HepG2 (cell line): Measurements from ENCODE around the gene TRAPPC5. TPM values are rescaled to one million over a fixed set of nuclear protein-coding genes. Genes with fewer than 3 reads are reported as not detected.

Experiments used
- ATAC-seq: fragments of 200-7000 bp; cut with Tn5 transposase; 3 replicates; pipeline ENCODE4 v1.9.1; 2020; ENCODE audit warnings: mild to moderate bottlenecking, moderate library complexity
- BruUV-seq: library from RNA; stranded (reverse); fragments of 400-500 nt; replicated peaks from 2 replicates; lab custom pipeline; 2021; lab: Mats Ljungman, UMichigan
- CTCF ChIA-PET: fragments of 300-600 bp; formaldehyde crosslinking; extraction: SDS; loops from one replicate; lab custom pipeline; 2021; ENCODE audit warnings: low total read pairs, inconsistent platforms, low intra/inter-chr PET ratio; lab: Yijun Ruan, JAX
- POLR2A ChIA-PET: fragments of 350-600 bp; sonication (Branson Sonifier 250); formaldehyde crosslinking; loops from one replicate; lab custom pipeline; 2020; ENCODE audit warnings: antibody characterized with exemption, inconsistent platforms; lab: Yijun Ruan, JAX
- DNase-seq: peaks from one replicate; pipeline ENCODE4 v3.0.0-alpha.2; 2015; ENCODE audit warnings: low spot score
- FAIRE-seq: peaks from 3 replicates; lab custom pipeline; 2011; peaks lifted over from hg19 to GRCh38; lab: Jason Lieb, UNC
- H2AFZ ChIP-seq: one replicate; pipeline ENCODE4 v1.6.1; 2011; ENCODE audit warnings: low read length, inconsistent platforms
- H3K27ac ChIP-seq: fragments of 300-600 bp; 3 replicates; pipeline ENCODE4 v1.8.0; 2011; ENCODE audit warnings: mixed run types, mild to moderate bottlenecking, mixed read lengths, low read length, inconsistent platforms; ENCODE audit not compliant: insufficient read depth; ENCODE audit errors: extremely low read length
- H3K27me3 ChIP-seq, 2 experiments: fragments of 200-600 bp in 1 of 2; 2 replicates in 1 of 2; 3 replicates in 1 of 2; pipeline versions ENCODE4 v1.6.0 to v1.8.0; 2011; ENCODE audit warnings: low read length in 2 of 2, mild to moderate bottlenecking in 2 of 2, moderate library complexity in 2 of 2, inconsistent platforms in 1 of 2; ENCODE audit not compliant: insufficient read depth in 2 of 2, control insufficient read depth in 1 of 2
- H3K36me3 ChIP-seq, 2 experiments: fragments of 200-600 bp in 1 of 2; replicated peaks in 1 of 2; 2 replicates in 1 of 2; 3 replicates in 1 of 2; pipeline versions ENCODE4 v1.5.1 to v1.8.0; 2011; ENCODE audit warnings: low read length in 2 of 2, inconsistent platforms in 1 of 2; ENCODE audit not compliant: insufficient read depth in 2 of 2, control insufficient read depth in 1 of 2
- H3K4me1 ChIP-seq: 2 replicates; pipeline ENCODE4 v1.5.1; 2012; ENCODE audit warnings: low read length, inconsistent platforms; ENCODE audit not compliant: insufficient read depth
- H3K4me2 ChIP-seq: 2 replicates; pipeline ENCODE4 v1.6.0; 2011; ENCODE audit warnings: low read depth, low read length, inconsistent platforms
- H3K4me3 ChIP-seq, 3 experiments: fragments of 200-600 bp in 1 of 3; sonication (generic), shearing (Covaris generic) in 1 of 3; replicated peaks in 1 of 3; 2 replicates each; pipeline ENCODE4 v1.5.1; 2011 to 2016; ENCODE audit warnings: low read length in 3 of 3, inconsistent platforms in 2 of 3, low read depth in 2 of 3, mild to moderate bottlenecking in 2 of 3, control low read depth in 1 of 3, mixed read lengths in 1 of 3; ENCODE audit not compliant: insufficient read depth in 1 of 3
- H3K79me2 ChIP-seq: one replicate; pipeline ENCODE4 v1.6.1; 2011; ENCODE audit warnings: low read length, inconsistent platforms; ENCODE audit not compliant: insufficient read depth
- H3K9ac ChIP-seq: 2 replicates; pipeline ENCODE4 v1.6.0; 2011; ENCODE audit warnings: mild to moderate bottlenecking, low read depth, low read length, inconsistent platforms; ENCODE audit not compliant: insufficient read depth
- H3K9me3 ChIP-seq: 2 replicates; pipeline ENCODE4 v1.5.1; 2012; ENCODE audit warnings: mild to moderate bottlenecking, low read length
- H4K20me1 ChIP-seq: 2 replicates; pipeline ENCODE4 v1.6.0; 2011; ENCODE audit warnings: inconsistent platforms, mild to moderate bottlenecking, low read length, moderate library complexity; ENCODE audit not compliant: insufficient read depth
- AGO1 ChIP-seq: fragments of 200-400 bp; formaldehyde crosslinking; IDR thresholded peaks from 2 replicates; pipeline ENCODE4 v1.6.1; 2017; ENCODE audit warnings: mild to moderate bottlenecking, low read depth, low read length, moderate library complexity; ENCODE audit not compliant: poor library complexity, severe bottlenecking
- ASH2L ChIP-seq: fragments of 300-600, 200-600 bp; sonication (generic); IDR thresholded peaks from 2 replicates; pipeline ENCODE4 v1.7.0; 2017; ENCODE audit warnings: low read depth, mild to moderate bottlenecking, moderate library complexity, mixed read lengths, low read length; ENCODE audit not compliant: insufficient read length
- DPF2 ChIP-seq: sonication (generic); formaldehyde crosslinking; IDR thresholded peaks from 2 replicates; pipeline ENCODE4 v1.4.0; 2020; ENCODE audit warnings: mild to moderate bottlenecking, low read depth, missing genetic modification reagents, borderline replicate concordance
- EHMT2 ChIP-seq: fragments of 200-600 bp; sonication (generic); IDR thresholded peaks from 2 replicates; pipeline ENCODE4 v1.7.0; 2017; ENCODE audit warnings: antibody characterized with exemption, low read depth, low read length, borderline replicate concordance
- HOXD1 ChIP-seq: sonication (generic); formaldehyde crosslinking; IDR thresholded peaks from 2 replicates; pipeline ENCODE4 v1.5.0; 2020; ENCODE audit warnings: missing genetic modification reagents
- IRX3 ChIP-seq: sonication (generic); formaldehyde crosslinking; IDR thresholded peaks from 2 replicates; pipeline ENCODE4 v1.8.1; 2023; ENCODE audit warnings: mild to moderate bottlenecking, low read depth, missing genetic modification reagents, borderline replicate concordance
- MBNL3 ChIP-seq: fragments of 250-450 bp; sonication (Bioruptor Pico); conservative IDR thresholded peaks from 2 replicates; pipeline ENCODE4 v1.8.0; 2022; ENCODE audit warnings: mild to moderate bottlenecking, inconsistent platforms
- RXRB ChIP-seq: IDR thresholded peaks from 2 replicates; pipeline ENCODE4 v1.6.1; 2016; ENCODE audit warnings: borderline replicate concordance, missing genetic modification reagents, missing compliant biosample characterization
- XRCC5 ChIP-seq: fragments of 200-400 bp; formaldehyde crosslinking; optimal IDR thresholded peaks from 2 replicates; pipeline ENCODE3; 2017; ENCODE audit warnings: mild to moderate bottlenecking, low read length
- ZFP36 ChIP-seq: fragments of 150-350 bp; IDR thresholded peaks from 2 replicates; pipeline ENCODE4 v1.6.1; 2018; ENCODE audit warnings: borderline replicate concordance, low read length, low read depth; ENCODE audit not compliant: partially characterized antibody
- ZFP62 ChIP-seq: sonication (generic); formaldehyde crosslinking; IDR thresholded peaks from 2 replicates; pipeline ENCODE4 v1.4.0; 2020; ENCODE audit warnings: missing genetic modification reagents
- ZNF432 ChIP-seq: sonication (generic); formaldehyde crosslinking; IDR thresholded peaks from 2 replicates; pipeline ENCODE4 v1.5.0; 2020; ENCODE audit warnings: missing genetic modification reagents, mild to moderate bottlenecking, borderline replicate concordance
- ZNF629 ChIP-seq: sonication (generic); formaldehyde crosslinking; conservative IDR thresholded peaks from 2 replicates; pipeline ENCODE4 v1.5.0; 2020; ENCODE audit warnings: missing genetic modification reagents
- ZNF878 ChIP-seq: sonication (generic); formaldehyde crosslinking; IDR thresholded peaks from 2 replicates; pipeline ENCODE4 v1.8.1; 2023; ENCODE audit warnings: mild to moderate bottlenecking, missing genetic modification reagents, moderate library complexity
- ZNF883 ChIP-seq: sonication (generic); formaldehyde crosslinking; IDR thresholded peaks from 2 replicates; pipeline ENCODE4 v1.5.1; 2020; ENCODE audit warnings: mild to moderate bottlenecking, missing genetic modification reagents; ENCODE audit errors: not compliant biosample characterization
- ZSCAN21 ChIP-seq: sonication (generic); formaldehyde crosslinking; IDR thresholded peaks from 2 replicates; pipeline ENCODE4 v1.8.0; 2022; ENCODE audit warnings: mild to moderate bottlenecking, missing genetic modification reagents, moderate library complexity, borderline replicate concordance
- WGBS: methylation state at CpG from one replicate; pipeline ENCODE4 v1.1.6; 2017; ENCODE audit warnings: low lambda C conversion rate; 5-methylcytosine and 5-hydroxymethylcytosine counted together
- in situ Hi-C: cut with HindIII; loops from 2 replicates; pipeline ENCODE4 v1.10.0; 2017; ENCODE audit warnings: low pct_unique_long_range_greater_than_20kb; ENCODE audit not compliant: extremely low pct_ligation_motif_present
- intact Hi-C: fragments of 100-400 bp; cut with micrococcal nuclease; formaldehyde crosslinking; loops from one replicate; pipeline ENCODE4 v1.10.0; 2022; ENCODE audit not compliant: unreplicated experiment
- polyA plus RNA-seq, 8 experiments: library from polyadenylated mRNA; depleted of rRNA in 3 of 8; stranded (reverse) in 7 of 8; unstranded in 1 of 8; fragments of >200 nt; fragmentation: Illumina TruSeq in 4 of 8; extraction: Trizol in 4 of 8; gene quantifications; 2 replicates each; pipeline versions ENCODE4 v1.2.1 to v1.2.3, GENCODE V29; 2011 to 2016; ENCODE audit warnings: low read depth in 4 of 8, missing spikeins in 1 of 8, mixed read lengths in 1 of 8; ENCODE audit not compliant: insufficient read depth in 1 of 8
- total RNA-seq, 5 experiments: library from RNA; depleted of rRNA; stranded (reverse); fragments of >200 nt; fragmentation: Illumina TruSeq; extraction: Trizol; gene quantifications; 2 replicates each; pipeline ENCODE4 v1.2.3, GENCODE V29; 2016; ENCODE audit warnings: low read depth in 1 of 5
- TF ChIP-seq, protein P1 (sequence below): sonication (generic); formaldehyde crosslinking; IDR thresholded peaks from 2 replicates; pipeline ENCODE4 v1.5.0; 2020; ENCODE audit warnings: missing genetic modification reagents, mild to moderate bottlenecking, borderline replicate concordance
- TF ChIP-seq, protein P2 (sequence below): IDR thresholded peaks from 2 replicates; pipeline ENCODE4 v1.6.1; 2016
- TF ChIP-seq, protein P3 (sequence below): sonication (generic); formaldehyde crosslinking; IDR thresholded peaks from 2 replicates; pipeline ENCODE4 v1.9.0; 2021; ENCODE audit warnings: missing genetic modification reagents, borderline replicate concordance

The TRAPPC5 gene
- total and polyA plus RNA-seq, 2 of the 13 experiments (the other 11 are each of a cell fraction or from before 2014, with no cell fraction given): 38.5 to 78.7 TPM

DNA sequence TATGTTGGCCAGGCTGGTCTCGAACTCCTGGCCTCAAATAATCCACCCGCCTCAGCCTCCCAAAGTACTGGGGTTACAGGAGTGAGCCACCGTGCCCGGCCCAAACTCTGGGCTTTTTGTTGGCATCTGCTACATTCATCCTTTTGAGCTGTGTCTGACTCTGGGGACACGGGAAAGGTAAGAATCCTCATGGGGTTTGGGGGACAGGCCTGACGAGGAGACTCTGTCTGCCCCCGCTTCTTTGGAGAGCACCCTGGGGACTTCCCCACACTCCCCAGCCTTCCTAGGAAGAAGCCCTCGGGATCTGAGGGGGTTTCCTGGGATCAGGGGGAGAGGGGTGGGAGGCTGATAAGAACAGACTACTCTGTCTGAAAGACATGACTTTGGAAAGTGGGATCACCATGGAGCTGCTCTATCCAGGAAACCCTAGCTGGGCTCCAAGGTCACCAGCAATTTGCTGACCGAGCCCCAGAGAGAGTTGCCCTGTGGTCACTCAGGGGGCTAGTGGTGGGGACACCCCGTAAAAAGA lies 29.4 kb downstream of the TRAPPC5 start:
- in situ Hi-C loops: no loop called here
- WGBS: 28% methylated on average over 6 of the region's 10 CpGs
- no peak overlapping the region for H3K27ac ChIP-seq
- H2AFZ ChIP-seq: no peak overlapping the region
- no peaks in the 10 kb centered on the region for H3K36me3 ChIP-seq
- H3K4me3 ChIP-seq: no peak overlapping the region
- H3K27me3 ChIP-seq: peaks cover 0 to 7% of the 10 kb centered on the region in 2 experiments; a peak in 3 of 5 replicates
- TF ChIP-seq ZNF432 (CRISPR knock-in tag): no peak
- no peak for TF ChIP-seq ZNF878 (CRISPR knock-in tag)
- no peak for TF ChIP-seq ZFP36
- TF ChIP-seq EHMT2: no peak
- TF ChIP-seq, protein P1, sequence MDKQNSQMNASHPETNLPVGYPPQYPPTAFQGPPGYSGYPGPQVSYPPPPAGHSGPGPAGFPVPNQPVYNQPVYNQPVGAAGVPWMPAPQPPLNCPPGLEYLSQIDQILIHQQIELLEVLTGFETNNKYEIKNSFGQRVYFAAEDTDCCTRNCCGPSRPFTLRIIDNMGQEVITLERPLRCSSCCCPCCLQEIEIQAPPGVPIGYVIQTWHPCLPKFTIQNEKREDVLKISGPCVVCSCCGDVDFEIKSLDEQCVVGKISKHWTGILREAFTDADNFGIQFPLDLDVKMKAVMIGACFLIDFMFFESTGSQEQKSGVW: no peak
- TF ChIP-seq ASH2L: no peak
- no peak for TF ChIP-seq HOXD1
- TF ChIP-seq ZFP62 (CRISPR knock-in tag): no peak
- TF ChIP-seq, protein P2, sequence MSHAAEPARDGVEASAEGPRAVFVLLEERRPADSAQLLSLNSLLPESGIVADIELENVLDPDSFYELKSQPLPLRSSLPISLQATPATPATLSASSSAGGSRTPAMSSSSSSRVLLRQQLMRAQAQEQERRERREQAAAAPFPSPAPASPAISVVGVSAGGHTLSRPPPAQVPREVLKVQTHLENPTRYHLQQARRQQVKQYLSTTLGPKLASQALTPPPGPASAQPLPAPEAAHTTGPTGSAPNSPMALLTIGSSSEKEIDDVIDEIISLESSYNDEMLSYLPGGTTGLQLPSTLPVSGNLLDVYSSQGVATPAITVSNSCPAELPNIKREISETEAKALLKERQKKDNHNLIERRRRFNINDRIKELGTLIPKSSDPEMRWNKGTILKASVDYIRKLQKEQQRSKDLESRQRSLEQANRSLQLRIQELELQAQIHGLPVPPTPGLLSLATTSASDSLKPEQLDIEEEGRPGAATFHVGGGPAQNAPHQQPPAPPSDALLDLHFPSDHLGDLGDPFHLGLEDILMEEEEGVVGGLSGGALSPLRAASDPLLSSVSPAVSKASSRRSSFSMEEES (CRISPR knock-in tag): no peak
- no peak for TF ChIP-seq IRX3 (CRISPR knock-in tag)
- TF ChIP-seq, protein P3, sequence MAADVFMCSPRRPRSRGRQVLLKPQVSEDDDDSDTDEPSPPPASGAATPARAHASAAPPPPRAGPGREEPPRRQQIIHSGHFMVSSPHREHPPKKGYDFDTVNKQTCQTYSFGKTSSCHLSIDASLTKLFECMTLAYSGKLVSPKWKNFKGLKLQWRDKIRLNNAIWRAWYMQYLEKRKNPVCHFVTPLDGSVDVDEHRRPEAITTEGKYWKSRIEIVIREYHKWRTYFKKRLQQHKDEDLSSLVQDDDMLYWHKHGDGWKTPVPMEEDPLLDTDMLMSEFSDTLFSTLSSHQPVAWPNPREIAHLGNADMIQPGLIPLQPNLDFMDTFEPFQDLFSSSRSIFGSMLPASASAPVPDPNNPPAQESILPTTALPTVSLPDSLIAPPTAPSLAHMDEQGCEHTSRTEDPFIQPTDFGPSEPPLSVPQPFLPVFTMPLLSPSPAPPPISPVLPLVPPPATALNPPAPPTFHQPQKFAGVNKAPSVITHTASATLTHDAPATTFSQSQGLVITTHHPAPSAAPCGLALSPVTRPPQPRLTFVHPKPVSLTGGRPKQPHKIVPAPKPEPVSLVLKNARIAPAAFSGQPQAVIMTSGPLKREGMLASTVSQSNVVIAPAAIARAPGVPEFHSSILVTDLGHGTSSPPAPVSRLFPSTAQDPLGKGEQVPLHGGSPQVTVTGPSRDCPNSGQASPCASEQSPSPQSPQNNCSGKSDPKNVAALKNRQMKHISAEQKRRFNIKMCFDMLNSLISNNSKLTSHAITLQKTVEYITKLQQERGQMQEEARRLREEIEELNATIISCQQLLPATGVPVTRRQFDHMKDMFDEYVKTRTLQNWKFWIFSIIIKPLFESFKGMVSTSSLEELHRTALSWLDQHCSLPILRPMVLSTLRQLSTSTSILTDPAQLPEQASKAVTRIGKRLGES: no peak
- no peak for TF ChIP-seq ZNF629 (CRISPR knock-in tag)
- no peak for TF ChIP-seq DPF2
- TF ChIP-seq ZSCAN21 (CRISPR knock-in tag): no peak
- TF ChIP-seq XRCC5: no peak
- no peak for TF ChIP-seq RXRB
- TF ChIP-seq ZNF883 (CRISPR knock-in tag): no peak
- no peak for TF ChIP-seq MBNL3 (CRISPR knock-in tag)
- no peak for TF ChIP-seq AGO1
- no peaks in the 10 kb centered on the region for H3K4me1 ChIP-seq
- ATAC-seq (no peak), DNase-seq (no peak), FAIRE-seq (no peak)
- no peaks in the 10 kb centered on the region for H3K79me2 ChIP-seq
- no peaks in the 10 kb centered on the region for H4K20me1 ChIP-seq
- no peaks in the 10 kb centered on the region for H3K9me3 ChIP-seq
- no peak overlapping the region for H3K4me2 ChIP-seq
- POLR2A ChIA-PET: no interaction called here
- intact Hi-C loops: no loop called here
- no peak overlapping the region for H3K9ac ChIP-seq
- no TSS peak for BruUV-seq
- CTCF ChIA-PET: no interaction called here
